Neural cell (in vitro differentiated cells): Measurements from ENCODE around the gene CGNL1. TPM values are rescaled to one million over a fixed set of nuclear protein-coding genes. Genes with fewer than 3 reads are reported as not detected.

Experiments
- H2AFZ ChIP-seq: fragments of 200-600, 300-800 bp; sonication (generic), shearing (Covaris generic); 2 replicates; pipeline ENCODE4 v1.6.0; 2014; ENCODE audit warnings: low read depth, mild to moderate bottlenecking, antibody characterized with exemption, low read length, moderate library complexity
- H3F3A ChIP-seq: fragments of 200-600 bp; shearing (Covaris generic); 2 replicates; pipeline ENCODE4 v1.6.1; 2016; ENCODE audit warnings: mild to moderate bottlenecking, moderate library complexity, mixed read lengths, antibody characterized with exemption, low read length; ENCODE audit not compliant: insufficient read depth, poor library complexity, severe bottlenecking
- H3K27ac ChIP-seq: fragments of 200-600, 300-800 bp; sonication (generic), shearing (Covaris generic); 2 replicates; pipeline ENCODE4 v1.5.1; 2014; ENCODE audit warnings: mild to moderate bottlenecking, low read length, moderate library complexity
- H3K27me3 ChIP-seq: fragments of 300-800, 200-600 bp; sonication (generic), shearing (Covaris generic); 2 replicates; pipeline ENCODE4 v1.6.0; 2014; ENCODE audit warnings: mild to moderate bottlenecking, low read depth, low read length, moderate library complexity; ENCODE audit not compliant: insufficient read depth
- H3K36me3 ChIP-seq: fragments of 300-800, 200-600 bp; sonication (generic), shearing (Covaris generic); 2 replicates; pipeline ENCODE4 v1.5.1; 2014; ENCODE audit warnings: mild to moderate bottlenecking, antibody characterized with exemption, low read length, moderate library complexity; ENCODE audit not compliant: insufficient read depth
- H3K4me2 ChIP-seq: fragments of 300-800, 200-600 bp; sonication (generic), shearing (Covaris generic); 2 replicates; pipeline ENCODE4 v1.6.0; 2014; ENCODE audit warnings: mild to moderate bottlenecking, low read length
- H3K4me3 ChIP-seq: fragments of 300-800, 200-600 bp; sonication (generic), shearing (Covaris generic); 2 replicates; pipeline ENCODE4 v1.5.1; 2014; ENCODE audit warnings: mild to moderate bottlenecking, low read length, moderate library complexity
- H3K79me2 ChIP-seq: fragments of 200-600 bp; shearing (Covaris generic); replicated peaks from 2 replicates; pipeline ENCODE4 v1.6.0; 2014; ENCODE audit warnings: mild to moderate bottlenecking, low read length, moderate library complexity; ENCODE audit not compliant: insufficient read depth
- H3K9ac ChIP-seq: fragments of 300-800, 200-600 bp; sonication (generic), shearing (Covaris generic); 2 replicates; pipeline ENCODE4 v1.6.1; 2016; ENCODE audit warnings: mild to moderate bottlenecking, low read length, mixed read lengths
- H3K9me2 ChIP-seq: fragments of 200-600 bp; shearing (Covaris generic); 2 replicates; pipeline ENCODE4 v1.6.1; 2016; ENCODE audit warnings: mild to moderate bottlenecking, low read length, mixed read lengths; ENCODE audit not compliant: insufficient read depth
- H3K9me3 ChIP-seq: fragments of 200-600, 300-800 bp; sonication (generic), shearing (Covaris generic); 2 replicates; pipeline ENCODE4 v1.6.1; 2016; ENCODE audit warnings: mild to moderate bottlenecking, mixed run types, low read length, moderate library complexity, mixed read lengths
- H4K20me1 ChIP-seq: fragments of 200-600 bp; shearing (Covaris generic); 2 replicates; pipeline ENCODE4 v1.6.1; 2016; ENCODE audit warnings: mild to moderate bottlenecking, mixed run types; ENCODE audit not compliant: insufficient read depth
- EP300 ChIP-seq: fragments of 450-650 bp; conservative IDR thresholded peaks from 2 replicates; pipeline ENCODE4 v1.6.1; 2014; ENCODE audit warnings: antibody characterized with exemption, mild to moderate bottlenecking, moderate library complexity; ENCODE audit not compliant: poor library complexity, severe bottlenecking
- EZH2 ChIP-seq: fragments of 200-600, 300-800 bp; shearing (Covaris generic), sonication (generic); IDR thresholded peaks from 2 replicates; pipeline ENCODE4 v1.6.1; 2014; ENCODE audit warnings: antibody characterized with exemption, low read length, borderline replicate concordance, mild to moderate bottlenecking; ENCODE audit not compliant: insufficient read depth, poor library complexity, severe bottlenecking
- MXI1 ChIP-seq: fragments of 450-650 bp; conservative IDR thresholded peaks from 2 replicates; pipeline ENCODE4 v1.6.1; 2014; ENCODE audit warnings: antibody characterized with exemption, mild to moderate bottlenecking; ENCODE audit not compliant: poor library complexity, severe bottlenecking
- POLR2AphosphoS5 ChIP-seq: IDR thresholded peaks from 2 replicates; pipeline ENCODE4 v1.6.1; 2012
- RAD21 ChIP-seq: fragments of 450-650 bp; conservative IDR thresholded peaks from 2 replicates; pipeline ENCODE4 v1.6.1; 2014; ENCODE audit warnings: antibody characterized with exemption, mild to moderate bottlenecking, moderate library complexity
- SMC3 ChIP-seq: fragments of 450-650 bp; conservative IDR thresholded peaks from 2 replicates; pipeline ENCODE4 v1.6.1; 2014; ENCODE audit warnings: antibody characterized with exemption, mild to moderate bottlenecking, moderate library complexity; ENCODE audit not compliant: poor library complexity
- TAF1 ChIP-seq: IDR thresholded peaks from 2 replicates; pipeline ENCODE4 v1.6.1; 2012; ENCODE audit warnings: low read depth
- polyA plus RNA-seq: library from polyadenylated mRNA; depleted of rRNA; stranded (reverse); fragments of >200 nt; gene quantifications from 2 replicates; pipeline ENCODE4 v1.2.3, GENCODE V29; 2014
- TF ChIP-seq, protein P1 (sequence below): IDR thresholded peaks from 2 replicates; pipeline ENCODE4 v1.6.1; 2012; ENCODE audit warnings: borderline replicate concordance
- TF ChIP-seq, protein P2 (sequence below): fragments of 450-650 bp; IDR thresholded peaks from 2 replicates; pipeline ENCODE4 v1.5.1; 2014; ENCODE audit warnings: antibody characterized with exemption, mild to moderate bottlenecking, moderate library complexity; ENCODE audit not compliant: poor library complexity, severe bottlenecking

CGNL1 gene
- polyA plus RNA-seq, 1 donor from 2014 or later = 0.26 TPM

DNA sequence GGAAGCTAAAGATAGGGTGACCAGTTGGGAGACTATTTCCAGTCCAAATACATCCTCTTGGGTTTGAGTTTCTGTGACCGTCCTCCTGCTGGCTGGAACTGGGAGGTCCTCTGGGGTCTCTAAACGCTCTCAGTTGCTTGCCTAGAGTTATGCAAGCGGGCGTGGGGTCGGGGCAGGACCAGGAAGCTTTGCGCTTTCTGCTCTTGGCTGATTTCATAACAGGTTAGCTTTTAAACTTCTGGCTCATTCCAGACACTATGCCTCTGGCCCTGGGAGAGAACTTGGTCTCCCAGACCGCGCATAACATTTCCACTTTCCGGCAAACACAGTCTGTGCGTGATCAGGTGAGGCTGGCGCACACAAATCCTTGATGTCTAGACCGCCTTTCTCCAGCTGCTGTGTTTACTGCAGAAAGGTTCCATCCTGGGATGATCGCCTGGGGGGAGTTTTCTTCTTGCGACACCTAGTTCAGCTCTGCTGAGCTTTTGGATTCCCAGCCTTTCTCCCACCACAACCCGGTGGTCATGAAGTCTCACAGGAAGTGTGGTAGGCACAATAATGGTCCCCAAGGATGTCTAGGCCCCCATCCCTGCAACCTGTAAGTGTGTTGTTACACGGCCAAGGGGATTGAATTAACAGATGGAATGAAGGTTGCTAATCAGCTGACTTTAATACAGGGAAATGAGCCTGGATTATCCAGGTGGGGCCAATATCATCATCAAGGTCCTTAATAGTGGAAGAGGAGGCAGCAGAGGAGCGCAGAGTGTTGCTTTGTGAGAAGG is 23.6 kb upstream of the CGNL1 start:
- no peaks in the 10 kb centered on the region for H3K9me3 ChIP-seq
- no peak overlapping the region for H3K4me3 ChIP-seq
- H2AFZ ChIP-seq = no peak overlapping the region
- no peaks in the 10 kb centered on the region for H3F3A ChIP-seq
- H3K9me2 ChIP-seq = no peaks in the 10 kb centered on the region
- TF ChIP-seq RAD21 = no peak
- TF ChIP-seq SMC3 = no peak
- no peak for TF ChIP-seq TAF1
- TF ChIP-seq MXI1 = no peak
- TF ChIP-seq, protein P1, sequence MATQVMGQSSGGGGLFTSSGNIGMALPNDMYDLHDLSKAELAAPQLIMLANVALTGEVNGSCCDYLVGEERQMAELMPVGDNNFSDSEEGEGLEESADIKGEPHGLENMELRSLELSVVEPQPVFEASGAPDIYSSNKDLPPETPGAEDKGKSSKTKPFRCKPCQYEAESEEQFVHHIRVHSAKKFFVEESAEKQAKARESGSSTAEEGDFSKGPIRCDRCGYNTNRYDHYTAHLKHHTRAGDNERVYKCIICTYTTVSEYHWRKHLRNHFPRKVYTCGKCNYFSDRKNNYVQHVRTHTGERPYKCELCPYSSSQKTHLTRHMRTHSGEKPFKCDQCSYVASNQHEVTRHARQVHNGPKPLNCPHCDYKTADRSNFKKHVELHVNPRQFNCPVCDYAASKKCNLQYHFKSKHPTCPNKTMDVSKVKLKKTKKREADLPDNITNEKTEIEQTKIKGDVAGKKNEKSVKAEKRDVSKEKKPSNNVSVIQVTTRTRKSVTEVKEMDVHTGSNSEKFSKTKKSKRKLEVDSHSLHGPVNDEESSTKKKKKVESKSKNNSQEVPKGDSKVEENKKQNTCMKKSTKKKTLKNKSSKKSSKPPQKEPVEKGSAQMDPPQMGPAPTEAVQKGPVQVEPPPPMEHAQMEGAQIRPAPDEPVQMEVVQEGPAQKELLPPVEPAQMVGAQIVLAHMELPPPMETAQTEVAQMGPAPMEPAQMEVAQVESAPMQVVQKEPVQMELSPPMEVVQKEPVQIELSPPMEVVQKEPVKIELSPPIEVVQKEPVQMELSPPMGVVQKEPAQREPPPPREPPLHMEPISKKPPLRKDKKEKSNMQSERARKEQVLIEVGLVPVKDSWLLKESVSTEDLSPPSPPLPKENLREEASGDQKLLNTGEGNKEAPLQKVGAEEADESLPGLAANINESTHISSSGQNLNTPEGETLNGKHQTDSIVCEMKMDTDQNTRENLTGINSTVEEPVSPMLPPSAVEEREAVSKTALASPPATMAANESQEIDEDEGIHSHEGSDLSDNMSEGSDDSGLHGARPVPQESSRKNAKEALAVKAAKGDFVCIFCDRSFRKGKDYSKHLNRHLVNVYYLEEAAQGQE = no peak
- no peak for TF ChIP-seq EP300
- TF ChIP-seq, protein P2, sequence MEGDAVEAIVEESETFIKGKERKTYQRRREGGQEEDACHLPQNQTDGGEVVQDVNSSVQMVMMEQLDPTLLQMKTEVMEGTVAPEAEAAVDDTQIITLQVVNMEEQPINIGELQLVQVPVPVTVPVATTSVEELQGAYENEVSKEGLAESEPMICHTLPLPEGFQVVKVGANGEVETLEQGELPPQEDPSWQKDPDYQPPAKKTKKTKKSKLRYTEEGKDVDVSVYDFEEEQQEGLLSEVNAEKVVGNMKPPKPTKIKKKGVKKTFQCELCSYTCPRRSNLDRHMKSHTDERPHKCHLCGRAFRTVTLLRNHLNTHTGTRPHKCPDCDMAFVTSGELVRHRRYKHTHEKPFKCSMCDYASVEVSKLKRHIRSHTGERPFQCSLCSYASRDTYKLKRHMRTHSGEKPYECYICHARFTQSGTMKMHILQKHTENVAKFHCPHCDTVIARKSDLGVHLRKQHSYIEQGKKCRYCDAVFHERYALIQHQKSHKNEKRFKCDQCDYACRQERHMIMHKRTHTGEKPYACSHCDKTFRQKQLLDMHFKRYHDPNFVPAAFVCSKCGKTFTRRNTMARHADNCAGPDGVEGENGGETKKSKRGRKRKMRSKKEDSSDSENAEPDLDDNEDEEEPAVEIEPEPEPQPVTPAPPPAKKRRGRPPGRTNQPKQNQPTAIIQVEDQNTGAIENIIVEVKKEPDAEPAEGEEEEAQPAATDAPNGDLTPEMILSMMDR = no peak
- no peak for TF ChIP-seq EZH2
- no peak for TF ChIP-seq POLR2AphosphoS5
- H3K27ac ChIP-seq = no peak overlapping the region
- H4K20me1 ChIP-seq = no peaks in the 10 kb centered on the region
- H3K4me2 ChIP-seq = no peak overlapping the region
- H3K9ac ChIP-seq = no peak overlapping the region
- no peaks in the 10 kb centered on the region for H3K36me3 ChIP-seq
- H3K27me3 ChIP-seq = no peaks in the 10 kb centered on the region
- H3K79me2 ChIP-seq = no peaks in the 10 kb centered on the region

DNA sequence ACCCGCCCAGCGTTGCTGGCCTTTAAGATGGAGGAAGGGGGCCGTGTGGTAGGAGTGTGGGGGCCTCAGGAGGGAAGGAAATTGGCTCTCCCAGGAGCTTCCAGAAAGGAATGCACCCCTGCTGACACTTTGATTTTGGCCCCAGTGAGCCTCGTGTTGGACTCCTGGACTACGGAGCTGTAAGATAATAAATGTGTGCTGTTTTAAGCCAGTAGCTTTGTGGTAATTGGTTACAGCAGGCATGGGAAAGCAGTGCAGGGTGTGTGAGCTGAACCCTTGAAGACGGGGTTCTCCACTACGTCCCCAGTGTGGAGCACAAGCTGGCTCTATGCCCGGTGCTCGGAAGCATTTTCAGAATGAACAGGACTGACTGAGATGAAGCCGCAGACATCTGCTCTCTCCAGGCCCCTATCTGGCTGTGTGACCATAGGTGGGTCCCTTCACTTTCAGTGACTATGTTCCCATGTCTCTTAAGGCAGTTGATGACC is 22.9 kb upstream of the CGNL1 start:
- Histone ChIP-seq H3K4me3 (no peak overlapping the region), H3K36me3 (no peaks in the 10 kb centered on the region), H2AFZ (no peak overlapping the region), H3K9ac (no peak overlapping the region), H3K4me2 (no peak overlapping the region), H3K79me2 (no peaks in the 10 kb centered on the region), H3K27ac (no peak overlapping the region), H3K9me3 (no peaks in the 10 kb centered on the region), H3K27me3 (no peaks in the 10 kb centered on the region), H3F3A (no peaks in the 10 kb centered on the region), H4K20me1 (no peaks in the 10 kb centered on the region), H3K9me2 (no peaks in the 10 kb centered on the region)
- TF ChIP-seq POLR2AphosphoS5 (no peak), RAD21 (no peak), EP300 (no peak), SMC3 (no peak), EZH2 (no peak), TAF1 (no peak), MXI1 (no peak)
- TF ChIP-seq, protein P1 = no peak
- TF ChIP-seq, protein P2 = no peak
